CD4-positive, alpha-beta T cell (primary cell): ENCODE measurements around the gene C2orf69. TPM values are rescaled to one million over a fixed set of nuclear protein-coding genes. Genes with fewer than 3 reads are reported as not detected.
"Not testable (repeated sequence)": the region's sequence is repeated elsewhere in the genome, so short reads cannot be mapped to it uniquely, and the experiment has no call there.

ENCODE experiments used
- ATAC-seq: fragments of 200-7000 bp; cut with Tn5 transposase; one replicate; pipeline ENCODE4 v1.10.0; 2022; ENCODE audit warnings: mild to moderate bottlenecking; ENCODE audit not compliant: poor library complexity
- CTCF ChIA-PET: fragments of 350-600 bp; sonication (Branson Sonifier 250); formaldehyde crosslinking; loops from one replicate; lab custom pipeline; 2021; ENCODE audit warnings: antibody characterized with exemption, inconsistent platforms; lab: Charles Lee
- POLR2A ChIA-PET: fragments of 350-600 bp; sonication (Branson Sonifier 250); formaldehyde crosslinking; loops from one replicate; lab custom pipeline; 2021; ENCODE audit warnings: antibody characterized with exemption, inconsistent platforms; lab: Charles Lee
- DNase-seq, 14 experiments: peaks; one replicate each; pipeline ENCODE4 v3.0.0-alpha.2; 2013 to 2020; ENCODE audit warnings: mixed read lengths in 2 of 14
- H3K27ac ChIP-seq, 2 donors: one replicate each; pipeline versions ENCODE4 v1.5.1 to v1.7.0; 2013; ENCODE audit warnings: low read length in 2 of 2, low read depth in 1 of 2, mild to moderate bottlenecking in 1 of 2
- H3K27me3 ChIP-seq, 2 experiments: 1 replicate in 1 of 2; 2 replicates in 1 of 2; pipeline versions ENCODE4 v1.6.1 to v1.7.0; 2013; ENCODE audit warnings: low read length in 2 of 2, control low read depth in 1 of 2, mild to moderate bottlenecking in 1 of 2, moderate library complexity in 1 of 2; ENCODE audit not compliant: insufficient read depth in 2 of 2, control insufficient read depth in 1 of 2
- H3K36me3 ChIP-seq: one replicate; pipeline ENCODE4 v1.6.1; 2013; ENCODE audit warnings: low read length, control low read depth; ENCODE audit not compliant: insufficient read depth
- H3K4me1 ChIP-seq: one replicate; pipeline ENCODE4 v1.6.1; 2013; ENCODE audit warnings: low read length, control low read depth; ENCODE audit not compliant: insufficient read depth
- H3K4me3 ChIP-seq: one replicate; pipeline ENCODE4 v1.5.1; 2013; ENCODE audit warnings: mild to moderate bottlenecking, low read length, moderate library complexity
- H3K9me3 ChIP-seq, 2 experiments: 1 replicate in 1 of 2; 2 replicates in 1 of 2; pipeline versions ENCODE4 v1.6.1 to v1.7.0; 2013; ENCODE audit warnings: low read length in 2 of 2, mild to moderate bottlenecking in 2 of 2, control low read depth in 1 of 2, moderate library complexity in 1 of 2; ENCODE audit not compliant: control insufficient read depth in 1 of 2, insufficient read depth in 1 of 2
- H3K27ac Mint-ChIP-seq: one replicate; pipeline ENCODE4 v1.8.0; 2020; ENCODE audit warnings: mixed read lengths
- H3K27me3 Mint-ChIP-seq: one replicate; pipeline ENCODE4 v1.8.0; 2021; ENCODE audit warnings: mixed read lengths
- H3K36me3 Mint-ChIP-seq: one replicate; pipeline ENCODE4 v1.8.0; 2021; ENCODE audit warnings: low read depth, mixed read lengths
- H3K4me1 Mint-ChIP-seq: one replicate; pipeline ENCODE4 v1.8.0; 2021; ENCODE audit warnings: low read depth, mixed read lengths
- H3K4me3 Mint-ChIP-seq: one replicate; pipeline ENCODE4 v1.8.0; 2020; ENCODE audit warnings: mild to moderate bottlenecking, mixed read lengths
- H3K9me3 Mint-ChIP-seq: one replicate; pipeline ENCODE4 v1.8.0; 2020; ENCODE audit warnings: mixed read lengths
- intact Hi-C, 2 experiments: fragments of 100-400 bp; cut with DNase I in 1 of 2; cut with micrococcal nuclease in 1 of 2; formaldehyde crosslinking; loops; one replicate each; pipeline versions ENCODE4 v1.15.1 to v1.9.0; 2023 to 2025; cut with DNase I, micrococcal nuclease
- total RNA-seq, 174 experiments: library from RNA in 2 of 174; stranded (reverse) in 2 of 174; gene quantifications; one replicate each; pipeline ENCODE4 v1.2.3 and lab custom pipeline; 2021 to 2026
- TF ChIP-seq, protein P1 (sequence below): fragments of 200-600 bp; IDR thresholded peaks from one replicate; pipeline ENCODE4 v1.8.0; 2022; ENCODE audit warnings: antibody characterized with exemption, mild to moderate bottlenecking

C2orf69 gene
- total RNA-seq, 2 experiments from 2014 or later = 12.5 to 13.7 TPM

DNA sequence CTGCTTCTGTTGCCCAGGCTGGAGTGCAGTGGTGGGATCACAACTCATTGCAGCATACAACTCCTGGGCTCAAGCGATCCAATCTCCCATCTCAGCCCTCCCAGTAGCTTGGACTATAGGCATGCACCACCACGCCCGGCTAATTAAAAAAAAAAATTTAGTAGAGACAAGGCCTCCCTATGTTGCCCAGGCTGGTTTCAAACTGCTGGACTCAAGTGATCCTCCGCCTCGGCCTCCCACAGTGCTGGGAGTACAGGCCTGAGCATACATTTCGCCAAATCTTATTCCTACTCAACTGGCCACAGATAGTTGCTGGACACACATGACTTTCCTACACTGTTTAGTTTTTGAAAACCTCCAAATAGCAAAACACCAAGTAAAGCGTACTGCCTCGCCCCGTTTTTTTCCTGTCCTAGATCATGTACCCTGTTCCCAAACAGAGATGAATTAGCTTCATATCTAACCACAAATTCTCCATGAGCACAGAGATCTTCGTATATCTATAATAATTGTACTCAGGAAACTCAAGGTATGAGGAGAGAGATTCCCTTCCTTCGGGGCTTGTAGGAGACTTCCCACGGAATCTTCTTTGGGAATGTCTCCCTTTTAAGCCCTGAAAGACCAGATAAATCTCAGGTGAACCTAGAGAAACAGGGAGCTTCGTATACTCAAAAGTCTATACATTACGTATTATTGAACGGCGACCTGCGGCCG is 598 bp upstream of the C2orf69 start:
- Histone ChIP-seq H3K9me3 (no peaks in the 10 kb centered on the region), H3K27me3 (peaks cover 0 to 7% of the 10 kb centered on the region in 2 experiments), H3K4me1 (peaks cover 17% of the 10 kb centered on the region), H3K36me3 (no peaks in the 10 kb centered on the region), H3K4me3 (peak overlapping the region; percentile 78), H3K27ac (no peak overlapping the region)
- H3K27ac Mint-ChIP-seq = peak overlapping the region; percentile 95
- peak in 1 of 14 experiments; percentile 16 for DNase-seq
- peaks cover 40% of the 10 kb centered on the region for H3K4me1 Mint-ChIP-seq
- no peaks in the 10 kb centered on the region for H3K27me3 Mint-ChIP-seq
- ChIA-PET CTCF (no interaction called here), POLR2A (interaction anchor here (0.9 kb wide), 1 partner anchor 9 kb away, joined by 3 read pairs; no protein-coding TSS in a partner anchor)
- H3K9me3 Mint-ChIP-seq = no peaks in the 10 kb centered on the region
- TF ChIP-seq, protein P1, sequence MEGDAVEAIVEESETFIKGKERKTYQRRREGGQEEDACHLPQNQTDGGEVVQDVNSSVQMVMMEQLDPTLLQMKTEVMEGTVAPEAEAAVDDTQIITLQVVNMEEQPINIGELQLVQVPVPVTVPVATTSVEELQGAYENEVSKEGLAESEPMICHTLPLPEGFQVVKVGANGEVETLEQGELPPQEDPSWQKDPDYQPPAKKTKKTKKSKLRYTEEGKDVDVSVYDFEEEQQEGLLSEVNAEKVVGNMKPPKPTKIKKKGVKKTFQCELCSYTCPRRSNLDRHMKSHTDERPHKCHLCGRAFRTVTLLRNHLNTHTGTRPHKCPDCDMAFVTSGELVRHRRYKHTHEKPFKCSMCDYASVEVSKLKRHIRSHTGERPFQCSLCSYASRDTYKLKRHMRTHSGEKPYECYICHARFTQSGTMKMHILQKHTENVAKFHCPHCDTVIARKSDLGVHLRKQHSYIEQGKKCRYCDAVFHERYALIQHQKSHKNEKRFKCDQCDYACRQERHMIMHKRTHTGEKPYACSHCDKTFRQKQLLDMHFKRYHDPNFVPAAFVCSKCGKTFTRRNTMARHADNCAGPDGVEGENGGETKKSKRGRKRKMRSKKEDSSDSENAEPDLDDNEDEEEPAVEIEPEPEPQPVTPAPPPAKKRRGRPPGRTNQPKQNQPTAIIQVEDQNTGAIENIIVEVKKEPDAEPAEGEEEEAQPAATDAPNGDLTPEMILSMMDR = no peak
- intact Hi-C loops = loop anchor here (2.0 to 5.0 kb wide), 2 partner anchors 44 to 902 kb away; partner anchors contain the start of genes MAIP1 (in 2 of the 2), TYW5 (in 2 of the 2) and BZW1 (in 1 of the 2)
- H3K4me3 Mint-ChIP-seq = peak overlapping the region; percentile 99
- H3K36me3 Mint-ChIP-seq = peaks cover 19% of the 10 kb centered on the region
- ATAC-seq = no peak

DNA sequence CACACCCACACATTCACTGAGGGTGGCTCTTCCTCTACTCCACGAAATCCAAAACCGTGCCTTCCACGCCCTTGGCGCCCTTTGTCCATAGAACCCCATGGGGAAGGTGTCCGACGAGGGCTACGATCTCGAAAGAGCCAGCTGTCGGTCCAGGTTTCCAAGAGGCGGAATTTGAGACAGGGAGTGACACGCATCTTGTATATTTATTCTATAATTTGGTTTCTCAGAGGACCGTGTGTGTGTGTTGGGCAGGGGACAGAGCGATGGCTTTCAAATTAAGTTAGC is 726 bp downstream of the C2orf69 start:
- TF ChIP-seq, protein P1 = no peak
- H3K9me3 ChIP-seq = peaks cover 0 to 3% of the 10 kb centered on the region in 2 experiments
- H3K27me3 Mint-ChIP-seq = no peaks in the 10 kb centered on the region
- no peaks in the 10 kb centered on the region for H3K9me3 Mint-ChIP-seq
- no peak for DNase-seq
- ChIA-PET POLR2A (interaction anchor here (1.1 kb wide), 1 partner anchor 17 kb away, joined by 4 read pairs; no protein-coding TSS in a partner anchor), CTCF (interaction anchor here (1.0 to 1.4 kb wide), 2 partner anchors 8 to 598 kb away, joined by 3 read pairs; partner anchors contain the start of gene KCTD18)
- peaks cover 31% of the 10 kb centered on the region for H3K36me3 Mint-ChIP-seq
- H3K4me1 Mint-ChIP-seq = peaks cover 40% of the 10 kb centered on the region
- peak overlapping the region; percentile 67 to 80 for H3K27ac ChIP-seq
- H3K4me1 ChIP-seq = peaks cover 17% of the 10 kb centered on the region
- no peaks in the 10 kb centered on the region for H3K27me3 ChIP-seq
- peak overlapping the region; percentile 78 for H3K4me3 ChIP-seq
- no peak for ATAC-seq
- peak overlapping the region; percentile 95 for H3K27ac Mint-ChIP-seq
- H3K4me3 Mint-ChIP-seq = peak overlapping the region; percentile 99
- peaks cover 9% of the 10 kb centered on the region for H3K36me3 ChIP-seq
- intact Hi-C loops = loop anchor here (2.0 to 5.0 kb wide), 2 partner anchors 43 to 900 kb away; partner anchors contain the start of genes MAIP1 (in 2 of the 2), TYW5 (in 2 of the 2) and BZW1 (in 1 of the 2)

DNA sequence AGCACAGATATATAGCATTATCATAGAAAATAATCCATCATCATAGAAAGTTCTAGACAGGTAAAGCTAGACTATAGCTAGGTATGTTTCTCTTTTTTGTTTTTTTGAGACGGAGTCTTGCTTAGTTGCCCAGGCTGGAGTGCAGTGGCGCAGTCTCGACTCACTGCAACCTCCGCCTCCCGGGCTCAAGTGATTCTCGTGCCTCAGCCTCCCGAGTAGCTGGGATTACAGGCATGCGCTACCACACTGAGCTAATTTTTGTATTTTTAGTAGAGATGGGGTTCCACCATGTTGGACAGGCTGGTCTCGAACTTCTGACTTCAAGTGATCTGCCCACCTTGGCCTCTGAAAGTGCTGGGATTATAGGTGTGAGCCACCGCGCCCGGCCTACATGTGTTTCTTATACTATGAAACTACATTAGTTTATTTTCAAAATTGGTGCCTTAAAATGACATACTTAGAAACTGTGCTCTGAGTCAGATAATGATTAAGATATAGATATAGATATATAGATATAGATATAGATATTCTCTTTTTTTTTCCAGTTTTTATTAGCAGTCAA is 1.5 kb downstream of the C2orf69 start:
- H3K4me3 ChIP-seq = peak overlapping the region; percentile 78
- not testable (repeated sequence) for DNase-seq, ATAC-seq, H3K27ac ChIP-seq, H3K27me3 ChIP-seq, H3K9me3 ChIP-seq, H3K27me3 Mint-ChIP-seq, H3K9me3 Mint-ChIP-seq
- Mint-ChIP-seq H3K36me3 (peaks cover 39% of the 10 kb centered on the region), H3K4me1 (peaks cover 40% of the 10 kb centered on the region), H3K27ac (peak overlapping the region; percentile 95), H3K4me3 (peak overlapping the region; percentile 99)
- CTCF ChIA-PET = interaction anchor here (1.0 to 1.4 kb wide), 2 partner anchors 9 to 597 kb away, joined by 3 read pairs; partner anchors contain the start of gene KCTD18
- POLR2A ChIA-PET = interaction anchor here (1.1 kb wide), 1 partner anchor 16 kb away, joined by 4 read pairs; no protein-coding TSS in a partner anchor
- peaks cover 17% of the 10 kb centered on the region for H3K4me1 ChIP-seq
- intact Hi-C loops = loop anchor here in 1 of 2 experiments (5.0 kb wide), 1 partner anchor 900 kb away; the partner anchor contains the start of gene BZW1
- H3K36me3 ChIP-seq = peaks cover 16% of the 10 kb centered on the region
